IMR-90 (cell line): ENCODE results near the gene COIL. TPM values are rescaled to one million over a fixed set of nuclear protein-coding genes. Genes with fewer than 3 reads are reported as not detected.

Experiments used
- ATAC-seq: fragments of 200-7000 bp; cut with Tn5 transposase; 2 replicates; pipeline ENCODE4 v1.9.1; 2020; ENCODE audit warnings: low read depth, mild to moderate bottlenecking, moderate library complexity
- BruUV-seq: library from RNA; stranded (reverse); fragments of 400-500 nt; replicated peaks from 2 replicates; lab custom pipeline; 2021; lab: Mats Ljungman, UMichigan
- CTCF ChIA-PET: fragments of 300-600 bp; formaldehyde crosslinking; extraction: SDS; loops from one replicate; lab custom pipeline; 2021; ENCODE audit warnings: antibody characterized with exemption; lab: Yijun Ruan, JAX
- POLR2A ChIA-PET: fragments of 300-600 bp; sonication (Branson Sonifier 250); formaldehyde crosslinking; loops from one replicate; lab custom pipeline; 2022; ENCODE audit warnings: antibody characterized with exemption; ENCODE audit not compliant: unreplicated experiment; lab: Charles Lee
- DNase-seq: peaks from one replicate; pipeline ENCODE4 v3.0.0; 2013
- H2AFZ ChIP-seq: replicated peaks from 2 replicates; pipeline ENCODE3; 2013; ENCODE audit warnings: low read length, mild to moderate bottlenecking; ENCODE audit not compliant: poor library complexity
- H2AK5ac ChIP-seq: 2 replicates; pipeline ENCODE4 v1.6.1; 2013; ENCODE audit warnings: low read depth, low read length, inconsistent platforms
- H2AK9ac ChIP-seq: replicated peaks from 2 replicates; pipeline ENCODE3; 2013; ENCODE audit warnings: mild to moderate bottlenecking, low read depth, low read length, moderate library complexity; ENCODE audit not compliant: poor library complexity
- H2BK120ac ChIP-seq: 2 replicates; pipeline ENCODE4 v1.6.1; 2013; ENCODE audit warnings: low read depth, low read length, inconsistent platforms
- H2BK15ac ChIP-seq: 3 replicates; pipeline ENCODE4 v1.6.1; 2013; ENCODE audit warnings: low read depth, low read length, inconsistent platforms
- H2BK20ac ChIP-seq: 2 replicates; pipeline ENCODE4 v1.6.1; 2013; ENCODE audit warnings: low read depth, mild to moderate bottlenecking, inconsistent platforms, low read length, moderate library complexity
- H2BK5ac ChIP-seq: 2 replicates; pipeline ENCODE4 v1.6.1; 2013; ENCODE audit warnings: mild to moderate bottlenecking, low read depth, low read length, inconsistent platforms; ENCODE audit not compliant: poor library complexity, severe bottlenecking
- H3K14ac ChIP-seq: replicated peaks from 2 replicates; pipeline ENCODE4 v1.6.1; 2013; ENCODE audit warnings: low read depth, low read length, inconsistent platforms
- H3K18ac ChIP-seq: 2 replicates; pipeline ENCODE4 v1.6.1; 2013; ENCODE audit warnings: low read depth, low read length, control low read depth
- H3K23ac ChIP-seq: 2 replicates; pipeline ENCODE4 v1.6.1; 2013; ENCODE audit warnings: low read depth, low read length, inconsistent platforms
- H3K27ac ChIP-seq: 2 replicates; pipeline ENCODE4 v1.5.1; 2013; ENCODE audit warnings: mild to moderate bottlenecking, control low read depth, low read length; ENCODE audit not compliant: insufficient read depth
- H3K27me3 ChIP-seq: 2 replicates; pipeline ENCODE4 v1.6.1; 2013; ENCODE audit warnings: low read length; ENCODE audit not compliant: control insufficient read depth, insufficient read depth
- H3K36me3 ChIP-seq: 2 replicates; pipeline ENCODE4 v1.6.1; 2013; ENCODE audit warnings: low read length, mixed read lengths; ENCODE audit not compliant: control insufficient read depth, insufficient read depth
- H3K4ac ChIP-seq: 2 replicates; pipeline ENCODE4 v1.6.1; 2013; ENCODE audit warnings: low read depth, low read length, inconsistent platforms
- H3K4me1 ChIP-seq: 2 replicates; pipeline ENCODE4 v1.6.1; 2013; ENCODE audit warnings: low read length, mixed read lengths; ENCODE audit not compliant: control insufficient read depth, insufficient read depth
- H3K4me2 ChIP-seq: 2 replicates; pipeline ENCODE4 v1.6.1; 2013; ENCODE audit warnings: low read depth, mild to moderate bottlenecking, control low read depth, low read length, moderate library complexity
- H3K4me3 ChIP-seq: 2 replicates; pipeline ENCODE4 v1.5.1; 2013; ENCODE audit warnings: low read depth, mild to moderate bottlenecking, control low read depth, low read length, moderate library complexity; ENCODE audit not compliant: insufficient read depth
- H3K56ac ChIP-seq: 2 replicates; pipeline ENCODE4 v1.6.1; 2013; ENCODE audit warnings: low read length, inconsistent platforms; ENCODE audit not compliant: insufficient read depth; ENCODE audit errors: extremely low read depth
- H3K79me1 ChIP-seq, 2 experiments: 2 replicates each; pipeline ENCODE4 v1.6.1; 2013; ENCODE audit warnings: low read length in 2 of 2, inconsistent platforms in 1 of 2, low read depth in 1 of 2
- H3K9ac ChIP-seq: 2 replicates; pipeline ENCODE4 v1.6.1; 2013; ENCODE audit warnings: low read depth, low read length, control low read depth
- H3K9me1 ChIP-seq: 2 replicates; pipeline ENCODE4 v1.6.1; 2013; ENCODE audit warnings: low read length, inconsistent platforms; ENCODE audit not compliant: insufficient read depth
- H3K9me3 ChIP-seq: 2 replicates; pipeline ENCODE4 v1.6.1; 2013; ENCODE audit warnings: low read length; ENCODE audit not compliant: control insufficient read depth, insufficient read depth
- H4K20me1 ChIP-seq: 2 replicates; pipeline ENCODE4 v1.6.1; 2013; ENCODE audit warnings: low read length, inconsistent platforms; ENCODE audit not compliant: insufficient read depth
- H4K5ac ChIP-seq: 2 replicates; pipeline ENCODE4 v1.6.1; 2013; ENCODE audit warnings: mild to moderate bottlenecking, low read depth, low read length, control low read depth
- H4K8ac ChIP-seq, 2 experiments: 2 replicates each; pipeline ENCODE4 v1.6.1; 2013; ENCODE audit warnings: low read depth in 2 of 2, low read length in 2 of 2, control low read depth in 1 of 2, inconsistent platforms in 1 of 2
- H4K91ac ChIP-seq: 2 replicates; pipeline ENCODE4 v1.6.1; 2013; ENCODE audit warnings: low read depth, low read length, inconsistent platforms; ENCODE audit not compliant: insufficient read depth
- BHLHE40 ChIP-seq: fragments of 150-350 bp; IDR thresholded peaks from 2 replicates; pipeline ENCODE4 v1.6.1; 2016; ENCODE audit warnings: mild to moderate bottlenecking, low read depth, low read length
- CHD1 ChIP-seq: IDR thresholded peaks from 2 replicates; pipeline ENCODE4 v1.6.1; 2012; ENCODE audit warnings: low read depth, low read length, improper control_type of control experiment
- MAZ ChIP-seq: IDR thresholded peaks from 2 replicates; pipeline ENCODE4 v1.6.1; 2012; ENCODE audit warnings: low read depth, mild to moderate bottlenecking, low read length, improper control_type of control experiment, moderate library complexity, borderline replicate concordance
- MXI1 ChIP-seq: IDR thresholded peaks from 2 replicates; pipeline ENCODE4 v1.6.1; 2012; ENCODE audit warnings: low read depth, mild to moderate bottlenecking, low read length, moderate library complexity, borderline replicate concordance
- NFE2L2 ChIP-seq: fragments of 150-350 bp; IDR thresholded peaks from 2 replicates; pipeline ENCODE4 v1.6.1; 2016; ENCODE audit warnings: low read depth, mild to moderate bottlenecking, low read length
- POLR2A ChIP-seq: IDR thresholded peaks from 2 replicates; pipeline ENCODE4 v1.6.1; 2012; ENCODE audit warnings: mild to moderate bottlenecking, low read depth, low read length
- RAD21 ChIP-seq: IDR thresholded peaks from 2 replicates; pipeline ENCODE4 v1.6.1; 2012; ENCODE audit warnings: low read length, improper control_type of control experiment
- RFX5 ChIP-seq: IDR thresholded peaks from 2 replicates; pipeline ENCODE4 v1.8.0; 2012; ENCODE audit warnings: low read depth, mild to moderate bottlenecking, low read length, moderate library complexity
- SMC3 ChIP-seq: fragments of 150-350 bp; IDR thresholded peaks from 2 replicates; pipeline ENCODE4 v1.6.1; 2016; ENCODE audit warnings: low read depth, mild to moderate bottlenecking, antibody characterized with exemption, low read length, moderate library complexity
- WGBS, 2 experiments: methylation state at CpG; one replicate each; pipeline versions ENCODE4 v1.1.5 to v1.1.7; 2013; ENCODE audit warnings: missing lambda C conversion rate in 2 of 2; ENCODE audit not compliant: insufficient read length in 1 of 2; ENCODE audit errors: extremely low coverage in 2 of 2; 5-methylcytosine and 5-hydroxymethylcytosine counted together
- dilution Hi-C: fragments of 300-500 bp; cut with HindIII; formaldehyde crosslinking; loops from one replicate; pipeline ENCODE4 v1.14.3; 2018; ENCODE audit warnings: low sequenced_read_pairs; ENCODE audit not compliant: unreplicated experiment
- in situ Hi-C: fragments of 300-500 bp; cut with MboI; formaldehyde crosslinking; loops from 3 replicates; pipeline ENCODE4 v1.14.3; 2019; ENCODE audit warnings: low sequenced_read_pairs, inconsistent platforms, mixed read lengths
- intact Hi-C: fragments of 100-400 bp; cut with micrococcal nuclease; formaldehyde crosslinking; loops from 2 replicates; pipeline ENCODE4 v1.10.0; 2022
- polyA plus RNA-seq, 3 experiments: library from polyadenylated mRNA; depleted of rRNA; stranded (reverse); fragments of >200 nt; gene quantifications; 2 replicates each; pipeline ENCODE4 v1.2.3, GENCODE V29; 2012; ENCODE audit warnings: low replicate concordance in 1 of 3
- total RNA-seq: library from RNA; depleted of rRNA; stranded (reverse); fragments of >200 nt; gene quantifications from 2 replicates; pipeline ENCODE4 v1.2.3, GENCODE V29; 2012
- TF ChIP-seq, protein P1 (sequence below): fragments of 150-350 bp; IDR thresholded peaks from 2 replicates; pipeline ENCODE4 v1.6.1; 2016; ENCODE audit warnings: low read depth, mild to moderate bottlenecking, low read length, moderate library complexity, borderline replicate concordance
- TF ChIP-seq, protein P2 (sequence below): conservative IDR thresholded peaks from 2 replicates; pipeline ENCODE4 v1.5.1; 2012; ENCODE audit warnings: mild to moderate bottlenecking, low read depth, low read length, improper control_type of control experiment

COIL gene
- total and polyA plus RNA-seq, 2 of the 4 experiments (the other 2 are of a cell fraction) = 5.2 to 13.3 TPM

DNA sequence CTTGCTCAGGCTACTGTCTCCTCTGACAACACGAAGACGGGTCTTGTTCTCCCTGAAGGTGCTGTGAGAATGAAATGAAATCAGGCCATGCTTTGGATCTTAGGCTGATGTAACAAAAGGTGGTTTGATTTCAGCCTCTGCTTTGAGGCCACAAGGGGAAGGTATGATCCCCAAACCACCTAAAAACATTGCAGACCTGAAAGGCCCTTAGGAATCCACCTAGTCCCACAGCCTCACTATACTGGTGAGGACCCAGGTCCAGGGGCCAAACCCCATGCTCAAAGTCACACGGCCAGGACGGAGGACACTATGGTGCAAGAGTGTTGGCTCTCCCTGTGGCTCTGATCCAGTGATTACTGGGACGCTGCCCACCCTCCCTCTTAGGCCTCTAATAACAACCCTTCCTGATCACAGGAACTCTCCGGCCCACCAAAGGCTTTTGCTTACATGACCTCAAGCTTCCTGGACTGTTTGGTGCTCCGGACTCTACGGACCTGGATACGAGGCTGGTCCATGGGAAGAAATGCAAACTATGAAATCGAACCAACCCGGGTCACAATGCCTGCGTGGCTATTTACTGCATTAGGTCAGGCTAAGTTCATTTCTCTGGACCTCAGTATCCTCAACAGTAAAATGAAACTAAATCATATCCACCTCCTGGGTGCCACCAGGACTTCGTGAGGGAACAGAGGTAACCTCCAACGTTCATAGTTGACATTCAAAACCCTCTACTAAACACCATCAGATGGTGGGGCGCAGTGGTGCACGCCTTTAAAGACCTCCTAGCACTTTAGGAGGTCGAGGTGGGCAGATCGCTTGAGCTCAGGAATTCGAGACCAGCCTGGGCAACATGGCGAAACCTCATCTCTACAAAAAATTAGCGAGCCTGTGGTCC is 48.5 kb downstream of the COIL start:
- peak overlapping the region; percentile 39; the same call in 1 of the 2 replicates for H2BK120ac ChIP-seq
- intact Hi-C loops (no loop called here), in situ Hi-C loops (no loop called here), dilution Hi-C loops (no loop called here)
- no peak overlapping the region; the same call in 2 of the 3 replicates for H2BK15ac ChIP-seq
- H3K9ac ChIP-seq = peak overlapping the region; percentile 95
- H2BK5ac ChIP-seq = no peak overlapping the region
- 91% methylated on average over 10 of the region's 21 CpGs; no CpG with 5 or more reads in 1 of the 2 experiments for WGBS, 2 experiments
- H4K91ac ChIP-seq = 0 out of 2 replicates have a peak overlapping the region, but pooled peaks have one; percentile 26
- BruUV-seq = no TSS peak
- peaks cover 26% of the 10 kb centered on the region for H3K9me1 ChIP-seq
- H3K27ac ChIP-seq = peak overlapping the region; percentile 2
- peak overlapping the region; percentile 52 to 71; a peak in 3 of 4 replicates for H4K8ac ChIP-seq
- H2BK20ac ChIP-seq = 0 out of 2 replicates have a peak overlapping the region, but pooled peaks have one; percentile 29
- H3K27me3 ChIP-seq = no peaks in the 10 kb centered on the region
- ATAC-seq (no peak), DNase-seq (no peak)
- peaks cover 32 to 65% of the 10 kb centered on the region in 2 experiments for H3K79me1 ChIP-seq
- CTCF ChIA-PET = interaction anchor here (0.6 kb wide), 1 partner anchor 38 kb away, joined by 6 read pairs; no protein-coding TSS in a partner anchor
- H3K18ac ChIP-seq = peak overlapping the region; percentile 30; the same call in 1 of the 2 replicates
- peak overlapping the region; percentile 33 for H2AFZ ChIP-seq
- H4K5ac ChIP-seq = peak overlapping the region; percentile 37
- H4K20me1 ChIP-seq = peaks cover 39% of the 10 kb centered on the region
- H3K36me3 ChIP-seq = peaks cover 9% of the 10 kb centered on the region
- peaks cover 17% of the 10 kb centered on the region for H3K4me1 ChIP-seq
- H3K14ac ChIP-seq = peak overlapping the region; percentile 47
- no peaks in the 10 kb centered on the region for H3K9me3 ChIP-seq
- H2AK5ac ChIP-seq = peak overlapping the region; percentile 31
- TF ChIP-seq RAD21 = no peak
- TF ChIP-seq, protein P1, sequence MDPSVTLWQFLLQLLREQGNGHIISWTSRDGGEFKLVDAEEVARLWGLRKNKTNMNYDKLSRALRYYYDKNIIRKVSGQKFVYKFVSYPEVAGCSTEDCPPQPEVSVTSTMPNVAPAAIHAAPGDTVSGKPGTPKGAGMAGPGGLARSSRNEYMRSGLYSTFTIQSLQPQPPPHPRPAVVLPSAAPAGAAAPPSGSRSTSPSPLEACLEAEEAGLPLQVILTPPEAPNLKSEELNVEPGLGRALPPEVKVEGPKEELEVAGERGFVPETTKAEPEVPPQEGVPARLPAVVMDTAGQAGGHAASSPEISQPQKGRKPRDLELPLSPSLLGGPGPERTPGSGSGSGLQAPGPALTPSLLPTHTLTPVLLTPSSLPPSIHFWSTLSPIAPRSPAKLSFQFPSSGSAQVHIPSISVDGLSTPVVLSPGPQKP = no peak
- TF ChIP-seq MAZ = no peak
- no peak for TF ChIP-seq POLR2A
- TF ChIP-seq SMC3 = no peak
- TF ChIP-seq CHD1 = no peak
- TF ChIP-seq NFE2L2 = no peak
- TF ChIP-seq, protein P2, sequence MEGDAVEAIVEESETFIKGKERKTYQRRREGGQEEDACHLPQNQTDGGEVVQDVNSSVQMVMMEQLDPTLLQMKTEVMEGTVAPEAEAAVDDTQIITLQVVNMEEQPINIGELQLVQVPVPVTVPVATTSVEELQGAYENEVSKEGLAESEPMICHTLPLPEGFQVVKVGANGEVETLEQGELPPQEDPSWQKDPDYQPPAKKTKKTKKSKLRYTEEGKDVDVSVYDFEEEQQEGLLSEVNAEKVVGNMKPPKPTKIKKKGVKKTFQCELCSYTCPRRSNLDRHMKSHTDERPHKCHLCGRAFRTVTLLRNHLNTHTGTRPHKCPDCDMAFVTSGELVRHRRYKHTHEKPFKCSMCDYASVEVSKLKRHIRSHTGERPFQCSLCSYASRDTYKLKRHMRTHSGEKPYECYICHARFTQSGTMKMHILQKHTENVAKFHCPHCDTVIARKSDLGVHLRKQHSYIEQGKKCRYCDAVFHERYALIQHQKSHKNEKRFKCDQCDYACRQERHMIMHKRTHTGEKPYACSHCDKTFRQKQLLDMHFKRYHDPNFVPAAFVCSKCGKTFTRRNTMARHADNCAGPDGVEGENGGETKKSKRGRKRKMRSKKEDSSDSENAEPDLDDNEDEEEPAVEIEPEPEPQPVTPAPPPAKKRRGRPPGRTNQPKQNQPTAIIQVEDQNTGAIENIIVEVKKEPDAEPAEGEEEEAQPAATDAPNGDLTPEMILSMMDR = no peak
- no peak for TF ChIP-seq BHLHE40
- no peak for TF ChIP-seq MXI1
- no peak for TF ChIP-seq RFX5
- no peak overlapping the region for H3K56ac ChIP-seq
- peak overlapping the region; percentile 68 for H3K4ac ChIP-seq
- POLR2A ChIA-PET = no interaction called here
- peak overlapping the region; percentile 93 for H2AK9ac ChIP-seq
- peak overlapping the region; percentile 92 for H3K4me3 ChIP-seq
- peak overlapping the region; percentile 96 for H3K23ac ChIP-seq
- peak overlapping the region; percentile 68 for H3K4me2 ChIP-seq
